GM19468 (cell line): ENCODE measurements around the gene TK2.

ENCODE experiments used
- ATAC-seq: cut with Tn5 transposase; IDR thresholded peaks from one replicate; pipeline ENCODE4 v1.9.1; 2021; ENCODE audit warnings: mild to moderate bottlenecking, moderate library complexity, moderate number of reproducible peaks; ENCODE audit not compliant: unreplicated experiment; ENCODE audit errors: extremely low read depth

TK2 gene

GRCh38 chr16:66487580-66488275, 62.2 kb downstream of the TK2 start:
- ATAC-seq: no peak

GRCh38 chr16:66486773-66487579, 62.9 kb downstream of the TK2 start:
- no peak for ATAC-seq

GRCh38 chr16:66486199-66486772, 63.6 kb downstream of the TK2 start:
- no peak for ATAC-seq

GRCh38 chr16:66485376-66485775, 64.5 kb downstream of the TK2 start:
- no peak for ATAC-seq

GRCh38 chr16:66484453-66485213, 65.3 kb downstream of the TK2 start:
- no peak for ATAC-seq

- ATAC-seq: no peak
Measured at GRCh38 chr16:66483689-66484452, 66.1 kb downstream of the TK2 start.

- no peak for ATAC-seq
Measured at GRCh38 chr16:66481943-66482390, 68.0 kb downstream of the TK2 start.

- no peak for ATAC-seq
Measured at GRCh38 chr16:66481081-66481942, 68.6 kb downstream of the TK2 start.

- no peak for ATAC-seq
Measured at GRCh38 chr16:66480265-66481080, 69.4 kb downstream of the TK2 start.

- no peak for ATAC-seq
Measured at GRCh38 chr16:66479661-66480264, 70.2 kb downstream of the TK2 start.

- no peak for ATAC-seq
Measured at GRCh38 chr16:66478733-66479511, 71.0 kb downstream of the TK2 start.

GRCh38 chr16:66477028-66477515, 72.8 kb downstream of the TK2 start:
- ATAC-seq: no peak

- ATAC-seq: no peak
Measured at GRCh38 chr16:66476328-66477027, 73.4 kb downstream of the TK2 start.

GRCh38 chr16:66475232-66475631, 74.7 kb downstream of the TK2 start:
- no peak for ATAC-seq

- ATAC-seq: peak; percentile 90
Measured at GRCh38 chr16:66474750-66475199, 75.1 kb downstream of the TK2 start.
